ENCODE results near the gene CYB5R4.
A peak's percentile ranks its signal among the peaks of the same experiment; 100 is the strongest.

Gene CYB5R4

DNA sequence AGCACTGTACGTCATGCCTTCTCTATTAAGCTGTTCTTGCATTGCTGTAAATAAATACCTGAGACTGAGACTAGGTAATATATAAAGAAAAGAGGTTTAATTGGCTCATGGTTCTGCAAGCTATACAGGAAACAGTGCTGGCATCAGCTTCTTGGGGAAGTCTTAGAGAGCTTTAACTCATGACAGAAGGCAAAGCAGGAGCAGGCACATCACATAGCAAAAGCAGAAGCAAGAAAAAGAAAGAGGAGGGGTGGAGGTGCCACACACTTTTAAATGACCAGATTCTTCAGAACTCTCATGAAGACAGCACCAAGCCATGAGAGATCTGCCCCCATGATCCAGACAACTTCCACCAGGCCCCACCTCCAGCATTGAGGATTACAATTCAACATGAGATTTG lies 30.1 kb downstream of the CYB5R4 start:
- Histone ChIP-seq H3K4me3 (ENCODE audit: low read depth, low read length) (no peak overlapping the region), H3K4me2 (ENCODE audit: low read length) (no peak overlapping the region), H3K4ac (ENCODE audit: low read depth, low read length) (no peak overlapping the region), H3K27ac (ENCODE audit: low read depth, low read length) (no peak overlapping the region), H3K27me3 (ENCODE audit: insufficient read depth, low read length) (no peaks in the 10 kb centered on the region), H3K36me3 (ENCODE audit: control insufficient read depth in 1 of 2, insufficient read depth in 2 of 2, low read length in 2 of 2) (no peaks in the 10 kb centered on the region), H3K79me1 (ENCODE audit: low read length) (no peaks in the 10 kb centered on the region), H2AK5ac (ENCODE audit: low read length) (no peak overlapping the region), H2BK5ac (ENCODE audit: low read depth, low read length, poor library complexity) (no peak overlapping the region), H2BK12ac (ENCODE audit: low read length) (no peak overlapping the region), H3K14ac (ENCODE audit: low read length) (no peak overlapping the region), H4K91ac (ENCODE audit: low read depth, low read length) (no peak overlapping the region), H4K8ac (ENCODE audit: low read depth, low read length) (no peak overlapping the region), H2BK120ac (ENCODE audit: insufficient read depth, low read length, poor library complexity) (no peak overlapping the region), H4K12ac (ENCODE audit: low read depth, low read length) (no peak overlapping the region), H3K23ac (ENCODE audit: low read length) (no peak overlapping the region), H3K9ac (ENCODE audit: low read length) (no peak overlapping the region), H3K9me3 (ENCODE audit: insufficient read depth, low read depth, low read length) (no peaks in the 10 kb centered on the region), H2AFZ (ENCODE audit: insufficient read depth, low read length, poor library complexity) (no peak overlapping the region), H3K4me1 (ENCODE audit: control insufficient read depth in 1 of 2, insufficient read depth in 2 of 2, low read length in 2 of 2) (no peaks in the 10 kb centered on the region), H3K79me2 (ENCODE audit: control insufficient read depth, insufficient read depth, low read length, poor library complexity) (no peaks in the 10 kb centered on the region), H3K18ac (ENCODE audit: low read length) (no peak overlapping the region)
- DNase-seq, result no peak
- no CpG with 5 or more reads among the region's 1 CpG for WGBS (ENCODE audit: extremely low coverage, insufficient coverage, insufficient read length)

GRCh38 chr6:83890520-83890919 lies 31.0 kb downstream of the CYB5R4 start:
- H2BK120ac ChIP-seq (ENCODE audit: insufficient read depth, low read length, poor library complexity), result no peak overlapping the region
- H3K4ac ChIP-seq (ENCODE audit: low read depth, low read length), result no peak overlapping the region
- H3K18ac ChIP-seq (ENCODE audit: low read length), result no peak overlapping the region
- H3K4me3 ChIP-seq (ENCODE audit: low read depth, low read length), result no peak overlapping the region
- no peaks in the 10 kb centered on the region for H3K9me3 ChIP-seq (ENCODE audit: insufficient read depth, low read depth, low read length)
- no peak overlapping the region for H4K12ac ChIP-seq (ENCODE audit: low read depth, low read length)
- no peaks in the 10 kb centered on the region for H3K27me3 ChIP-seq (ENCODE audit: insufficient read depth, low read length)
- H2AK5ac ChIP-seq (ENCODE audit: low read length), result no peak overlapping the region
- H2AFZ ChIP-seq (ENCODE audit: insufficient read depth, low read length, poor library complexity), result no peak overlapping the region
- no peak overlapping the region for H3K9ac ChIP-seq (ENCODE audit: low read length)
- H2BK12ac ChIP-seq (ENCODE audit: low read length), result no peak overlapping the region
- no peak overlapping the region for H3K14ac ChIP-seq (ENCODE audit: low read length)
- no peak for DNase-seq
- no peaks in the 10 kb centered on the region for H3K36me3 ChIP-seq (ENCODE audit: control insufficient read depth in 1 of 2, insufficient read depth in 2 of 2, low read length in 2 of 2)
- no peak overlapping the region for H2BK5ac ChIP-seq (ENCODE audit: low read depth, low read length, poor library complexity)
- no peak overlapping the region for H3K23ac ChIP-seq (ENCODE audit: low read length)
- H3K27ac ChIP-seq (ENCODE audit: low read depth, low read length), result no peak overlapping the region
- H4K8ac ChIP-seq (ENCODE audit: low read depth, low read length), result no peak overlapping the region
- no peak overlapping the region for H4K91ac ChIP-seq (ENCODE audit: low read depth, low read length)
- H3K4me2 ChIP-seq (ENCODE audit: low read length), result no peak overlapping the region
- H3K79me1 ChIP-seq (ENCODE audit: low read length), result no peaks in the 10 kb centered on the region
- H3K4me1 ChIP-seq (ENCODE audit: control insufficient read depth in 1 of 2, insufficient read depth in 2 of 2, low read length in 2 of 2), result no peaks in the 10 kb centered on the region
- no peaks in the 10 kb centered on the region for H3K79me2 ChIP-seq (ENCODE audit: control insufficient read depth, insufficient read depth, low read length, poor library complexity)
- WGBS (ENCODE audit: extremely low coverage, insufficient coverage, insufficient read length), result no CpG with 5 or more reads among the region's 4 CpGs

DNA sequence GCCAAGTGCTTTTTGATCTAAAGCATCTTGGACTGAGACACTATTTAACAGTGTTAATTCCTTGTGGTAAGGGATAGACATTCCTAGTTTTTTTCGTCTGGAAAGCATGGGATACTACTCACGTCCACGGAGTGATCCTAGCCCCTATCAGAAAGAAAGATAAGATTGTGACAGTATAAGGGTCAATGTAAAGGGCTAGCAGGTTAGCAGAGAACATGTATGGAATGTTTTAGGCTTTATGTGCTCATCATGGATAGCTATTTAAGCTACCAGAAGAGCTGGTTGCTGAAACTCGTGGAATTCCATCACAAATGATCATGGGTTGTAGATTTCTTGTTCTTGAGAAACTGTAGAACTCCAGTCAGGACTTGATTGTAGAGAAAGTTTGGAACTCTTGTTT lies 32.1 kb downstream of the CYB5R4 start:
- Histone ChIP-seq H4K12ac (ENCODE audit: low read depth, low read length) (no peak overlapping the region), H3K27ac (ENCODE audit: low read depth, low read length) (no peak overlapping the region), H3K4me1 (ENCODE audit: control insufficient read depth in 1 of 2, insufficient read depth in 2 of 2, low read length in 2 of 2) (no peaks in the 10 kb centered on the region), H4K91ac (ENCODE audit: low read depth, low read length) (no peak overlapping the region), H3K79me2 (ENCODE audit: control insufficient read depth, insufficient read depth, low read length, poor library complexity) (no peaks in the 10 kb centered on the region), H3K79me1 (ENCODE audit: low read length) (no peaks in the 10 kb centered on the region), H2BK5ac (ENCODE audit: low read depth, low read length, poor library complexity) (no peak overlapping the region), H3K4ac (ENCODE audit: low read depth, low read length) (no peak overlapping the region), H3K4me2 (ENCODE audit: low read length) (no peak overlapping the region), H3K36me3 (ENCODE audit: control insufficient read depth in 1 of 2, insufficient read depth in 2 of 2, low read length in 2 of 2) (no peaks in the 10 kb centered on the region), H3K18ac (ENCODE audit: low read length) (no peak overlapping the region), H3K9me3 (ENCODE audit: insufficient read depth, low read depth, low read length) (no peaks in the 10 kb centered on the region), H4K8ac (ENCODE audit: low read depth, low read length) (no peak overlapping the region), H3K23ac (ENCODE audit: low read length) (no peak overlapping the region), H2BK12ac (ENCODE audit: low read length) (no peak overlapping the region), H2BK120ac (ENCODE audit: insufficient read depth, low read length, poor library complexity) (no peak overlapping the region), H3K9ac (ENCODE audit: low read length) (no peak overlapping the region), H3K14ac (ENCODE audit: low read length) (no peak overlapping the region), H2AK5ac (ENCODE audit: low read length) (no peak overlapping the region), H2AFZ (ENCODE audit: insufficient read depth, low read length, poor library complexity) (no peak overlapping the region), H3K27me3 (ENCODE audit: insufficient read depth, low read length) (no peaks in the 10 kb centered on the region), H3K4me3 (ENCODE audit: low read depth, low read length) (no peak overlapping the region)
- peak; percentile 64 to 92 for DNase-seq
- WGBS (ENCODE audit: extremely low coverage, insufficient coverage, insufficient read length), result no CpG with 5 or more reads among the region's 4 CpGs

- Histone ChIP-seq H3K14ac (ENCODE audit: low read length) (no peak overlapping the region), H3K4ac (ENCODE audit: low read depth, low read length) (no peak overlapping the region), H3K4me1 (ENCODE audit: control insufficient read depth in 1 of 2, insufficient read depth in 2 of 2, low read length in 2 of 2) (no peaks in the 10 kb centered on the region), H2BK5ac (ENCODE audit: low read depth, low read length, poor library complexity) (no peak overlapping the region), H3K36me3 (ENCODE audit: control insufficient read depth in 1 of 2, insufficient read depth in 2 of 2, low read length in 2 of 2) (no peaks in the 10 kb centered on the region), H3K23ac (ENCODE audit: low read length) (no peak overlapping the region), H3K4me2 (ENCODE audit: low read length) (no peak overlapping the region), H2AFZ (ENCODE audit: insufficient read depth, low read length, poor library complexity) (no peak overlapping the region), H3K9me3 (ENCODE audit: insufficient read depth, low read depth, low read length) (no peaks in the 10 kb centered on the region), H3K4me3 (ENCODE audit: low read depth, low read length) (no peak overlapping the region), H4K12ac (ENCODE audit: low read depth, low read length) (no peak overlapping the region), H3K18ac (ENCODE audit: low read length) (no peak overlapping the region), H3K27ac (ENCODE audit: low read depth, low read length) (no peak overlapping the region), H2BK120ac (ENCODE audit: insufficient read depth, low read length, poor library complexity) (no peak overlapping the region), H2BK12ac (ENCODE audit: low read length) (no peak overlapping the region), H3K27me3 (ENCODE audit: insufficient read depth, low read length) (no peaks in the 10 kb centered on the region), H3K79me2 (ENCODE audit: control insufficient read depth, insufficient read depth, low read length, poor library complexity) (no peaks in the 10 kb centered on the region), H2AK5ac (ENCODE audit: low read length) (no peak overlapping the region), H3K9ac (ENCODE audit: low read length) (no peak overlapping the region), H4K8ac (ENCODE audit: low read depth, low read length) (no peak overlapping the region), H3K79me1 (ENCODE audit: low read length) (no peaks in the 10 kb centered on the region), H4K91ac (ENCODE audit: low read depth, low read length) (no peak overlapping the region)
- DNase-seq, result no peak
- no CpG with 5 or more reads among the region's 1 CpG for WGBS (ENCODE audit: extremely low coverage, insufficient coverage, insufficient read length)
These were observed 33.5 kb downstream of the CYB5R4 start for GRCh38 chr6:83893024-83893423.
